Gastrocnemius medialis (tissue), 4 donors: Measurements from ENCODE around the gene WDR31. TPM values are rescaled to one million over a fixed set of nuclear protein-coding genes. Genes with fewer than 3 reads are reported as not detected.

Experiments
- ATAC-seq, 2 donors: fragments of 150-250 bp; one replicate each; pipeline ENCODE4 v1.9.1; 2016
- DNase-seq, 2 donors: peaks; one replicate each; pipeline ENCODE4 v3.0.0-alpha.2; 2019
- H3K27ac ChIP-seq, 4 donors: fragments of 200-600 bp; sonication (generic); 1 replicate in 1 of 4; 2 replicates in 3 of 4; pipeline ENCODE4 v1.5.1; 2016 to 2018; ENCODE audit warnings: mild to moderate bottlenecking in 2 of 4, moderate library complexity in 1 of 4
- H3K27me3 ChIP-seq, 3 donors: fragments of 200-600 bp; sonication (generic) in 2 of 3; 1 replicate in 1 of 3; 2 replicates in 2 of 3; pipeline versions ENCODE4 v1.5.1 to v1.6.0; 2016 to 2019; ENCODE audit warnings: mild to moderate bottlenecking in 1 of 3, moderate library complexity in 1 of 3
- H3K36me3 ChIP-seq, 2 donors: fragments of 200-600 bp; sonication (generic) in 1 of 2; one replicate each; pipeline ENCODE4 v1.5.1; 2017 to 2018
- H3K4me1 ChIP-seq, 2 donors: fragments of 200-600 bp; sonication (generic) in 1 of 2; one replicate each; pipeline ENCODE4 v1.5.1; 2016 to 2017; ENCODE audit warnings: mild to moderate bottlenecking in 2 of 2
- H3K4me3 ChIP-seq, 4 donors: fragments of 200-600 bp; sonication (generic) in 3 of 4; 1 replicate in 1 of 4; 2 replicates in 3 of 4; pipeline ENCODE4 v1.5.1; 2016 to 2019; ENCODE audit warnings: mild to moderate bottlenecking in 2 of 4
- H3K9me3 ChIP-seq, 3 donors: fragments of 200-600 bp; sonication (generic) in 2 of 3; 1 replicate in 1 of 3; 2 replicates in 2 of 3; pipeline ENCODE4 v1.5.1; 2016 to 2019
- POLR2A ChIP-seq, 2 donors: fragments of 450-650 bp; IDR thresholded peaks; one replicate each; pipeline ENCODE4 v1.6.1; 2017; ENCODE audit warnings: antibody characterized with exemption in 2 of 2, mild to moderate bottlenecking in 2 of 2, moderate library complexity in 2 of 2
- in situ Hi-C, 4 donors: fragments of 200-750 bp; cut with MboI; loops; one replicate each; pipeline versions ENCODE4 v1.15.0 to v1.8.0; 2017; ENCODE audit warnings: low sequenced_read_pairs in 4 of 4
- intact Hi-C: fragments of 100-400 bp; cut with DNase I; formaldehyde crosslinking; loops from one replicate; pipeline ENCODE4 v1.15.1; 2023; ENCODE audit warnings: low total_unique reads
- total RNA-seq, 4 donors: library from RNA; depleted of rRNA; stranded (reverse); fragments of >200 nt; gene quantifications; one replicate each; pipeline versions ENCODE4 v1.1.0 to v1.2.3, GENCODE V29; 2016
- TF ChIP-seq, protein P1 (sequence below), 5 experiments: fragments of 450-650 bp in 3 of 5; fragments of 200-600 bp in 2 of 5; sonication (generic) in 2 of 5; IDR thresholded peaks in 4 of 5; conservative IDR thresholded peaks in 1 of 5; 1 replicate in 4 of 5; 2 replicates in 1 of 5; pipeline ENCODE4 v1.5.1; 2016 to 2019; ENCODE audit warnings: antibody characterized with exemption in 5 of 5, mild to moderate bottlenecking in 3 of 5, moderate library complexity in 3 of 5

Gene WDR31
- total RNA-seq, 4 donors from 2014 or later, result 0.29 to 1.1 (median 0.36) TPM; not detected in 1

DNA sequence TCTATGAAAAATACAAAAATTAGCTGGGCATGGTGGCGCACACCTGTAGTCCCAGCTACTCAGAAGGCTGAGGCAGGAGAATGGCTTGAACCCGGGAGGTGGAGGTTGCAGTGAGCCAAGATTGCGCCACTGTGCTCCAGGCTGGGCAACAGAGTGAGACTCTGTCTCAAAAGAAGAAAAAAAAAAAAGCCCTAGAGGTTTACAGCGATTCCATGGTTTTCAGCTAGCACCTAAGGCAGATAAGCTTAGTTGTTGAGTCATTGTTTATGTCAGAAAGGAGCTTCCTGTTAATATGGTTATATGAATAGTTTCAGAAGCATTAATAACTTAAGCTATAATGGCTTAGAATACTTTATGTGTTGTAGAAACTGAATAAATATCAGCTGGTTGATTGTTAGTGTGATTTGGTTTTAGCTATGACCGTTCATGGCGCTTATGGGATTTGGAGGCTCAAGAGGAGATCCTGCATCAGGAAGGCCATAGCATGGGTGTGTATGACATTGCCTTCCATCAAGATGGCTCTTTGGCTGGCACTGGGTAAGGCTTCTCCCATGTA is 49.9 kb downstream of the WDR31 start:
- no peaks in the 10 kb centered on the region for H3K9me3 ChIP-seq
- in situ Hi-C loops (no loop called here), intact Hi-C loops (no loop called here)
- no peaks in the 10 kb centered on the region for H3K4me1 ChIP-seq
- no peak for DNase-seq
- TF ChIP-seq, protein P1, sequence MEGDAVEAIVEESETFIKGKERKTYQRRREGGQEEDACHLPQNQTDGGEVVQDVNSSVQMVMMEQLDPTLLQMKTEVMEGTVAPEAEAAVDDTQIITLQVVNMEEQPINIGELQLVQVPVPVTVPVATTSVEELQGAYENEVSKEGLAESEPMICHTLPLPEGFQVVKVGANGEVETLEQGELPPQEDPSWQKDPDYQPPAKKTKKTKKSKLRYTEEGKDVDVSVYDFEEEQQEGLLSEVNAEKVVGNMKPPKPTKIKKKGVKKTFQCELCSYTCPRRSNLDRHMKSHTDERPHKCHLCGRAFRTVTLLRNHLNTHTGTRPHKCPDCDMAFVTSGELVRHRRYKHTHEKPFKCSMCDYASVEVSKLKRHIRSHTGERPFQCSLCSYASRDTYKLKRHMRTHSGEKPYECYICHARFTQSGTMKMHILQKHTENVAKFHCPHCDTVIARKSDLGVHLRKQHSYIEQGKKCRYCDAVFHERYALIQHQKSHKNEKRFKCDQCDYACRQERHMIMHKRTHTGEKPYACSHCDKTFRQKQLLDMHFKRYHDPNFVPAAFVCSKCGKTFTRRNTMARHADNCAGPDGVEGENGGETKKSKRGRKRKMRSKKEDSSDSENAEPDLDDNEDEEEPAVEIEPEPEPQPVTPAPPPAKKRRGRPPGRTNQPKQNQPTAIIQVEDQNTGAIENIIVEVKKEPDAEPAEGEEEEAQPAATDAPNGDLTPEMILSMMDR (IDR thresholded peaks at IDR 0.05 in 4 of 5, conservative IDR thresholded peaks at IDR 0.05 in 1 of 5), result no peak
- TF ChIP-seq POLR2A (IDR thresholded peaks at IDR 0.05), result no peak
- H3K27me3 ChIP-seq, result no peaks in the 10 kb centered on the region
- no peak overlapping the region for H3K4me3 ChIP-seq
- no peak for ATAC-seq
- peaks cover 0 to 87% of the 10 kb centered on the region in 2 donors for H3K36me3 ChIP-seq
- no peak overlapping the region for H3K27ac ChIP-seq

DNA sequence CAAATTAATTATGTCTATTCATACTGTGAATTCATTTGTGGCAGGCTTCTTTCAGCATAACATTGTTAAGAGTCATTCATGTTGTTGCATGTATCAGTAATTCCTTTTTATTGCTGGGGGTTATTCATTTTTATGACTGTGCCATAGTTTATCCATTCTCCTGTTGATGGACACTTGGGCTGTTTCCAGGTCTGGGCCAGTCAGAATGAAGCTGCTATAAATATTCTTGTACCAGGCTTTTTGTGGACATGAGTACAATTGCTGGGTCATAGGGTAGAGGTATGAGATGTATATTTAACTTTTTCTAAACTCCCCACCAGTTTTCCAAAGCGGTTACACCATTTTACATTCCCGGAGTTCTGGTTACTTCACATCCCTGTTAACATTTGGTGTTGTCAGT is 51.0 kb downstream of the WDR31 start:
- in situ Hi-C loops, result no loop called here
- H3K27ac ChIP-seq, result no peak overlapping the region

DNA sequence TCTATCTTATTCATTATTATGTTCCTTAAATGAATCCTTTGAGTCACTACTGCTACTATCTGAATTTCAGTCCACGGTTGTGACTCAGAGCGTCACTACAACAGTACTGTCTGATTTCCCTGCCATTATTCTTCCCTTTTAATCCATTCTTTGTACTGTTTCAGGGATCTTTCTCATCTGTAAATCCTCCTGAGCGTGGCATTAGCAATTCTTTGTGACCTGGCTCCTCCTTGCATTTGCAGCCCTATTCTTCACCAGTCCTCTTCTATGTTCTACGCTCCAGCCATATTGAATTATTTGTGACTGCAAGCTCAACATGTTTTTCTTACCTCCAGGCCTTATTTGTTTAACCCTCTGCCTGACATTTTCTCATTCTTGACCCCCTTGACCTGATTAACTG is 58.7 kb downstream of the WDR31 start:
- H3K9me3 ChIP-seq, result no peaks in the 10 kb centered on the region
- in situ Hi-C loops (no loop called here), intact Hi-C loops (no loop called here)
- H3K27ac ChIP-seq, result no peak overlapping the region
- no peaks in the 10 kb centered on the region for H3K27me3 ChIP-seq
- ATAC-seq (no peak), DNase-seq (no peak)
- peaks cover 3 to 6% of the 10 kb centered on the region in 2 donors for H3K4me1 ChIP-seq
- H3K36me3 ChIP-seq, result peaks cover 6 to 97% of the 10 kb centered on the region in 2 donors
- H3K4me3 ChIP-seq, result no peak overlapping the region
- no peak for TF ChIP-seq POLR2A (IDR thresholded peaks at IDR 0.05)
- TF ChIP-seq, protein P1 (IDR thresholded peaks at IDR 0.05 in 4 of 5, conservative IDR thresholded peaks at IDR 0.05 in 1 of 5), result no peak

More for the DNA sequence above, 51.0 kb downstream of the WDR31 start:
- intact Hi-C loops, result loop anchor here (5.0 kb wide), 1 partner anchor 903 kb away; no protein-coding TSS in a partner anchor
- H3K27me3 ChIP-seq, result no peaks in the 10 kb centered on the region
- H3K4me1 ChIP-seq, result no peaks in the 10 kb centered on the region
- H3K36me3 ChIP-seq, result peaks cover 0 to 98% of the 10 kb centered on the region in 2 donors
- DNase-seq, result no peak
- no peak for TF ChIP-seq POLR2A (IDR thresholded peaks at IDR 0.05)
- TF ChIP-seq, protein P1 (IDR thresholded peaks at IDR 0.05 in 4 of 5, conservative IDR thresholded peaks at IDR 0.05 in 1 of 5), result no peak
- no peak overlapping the region for H3K4me3 ChIP-seq
- H3K9me3 ChIP-seq, result no peaks in the 10 kb centered on the region
- ATAC-seq, result no peak

DNA sequence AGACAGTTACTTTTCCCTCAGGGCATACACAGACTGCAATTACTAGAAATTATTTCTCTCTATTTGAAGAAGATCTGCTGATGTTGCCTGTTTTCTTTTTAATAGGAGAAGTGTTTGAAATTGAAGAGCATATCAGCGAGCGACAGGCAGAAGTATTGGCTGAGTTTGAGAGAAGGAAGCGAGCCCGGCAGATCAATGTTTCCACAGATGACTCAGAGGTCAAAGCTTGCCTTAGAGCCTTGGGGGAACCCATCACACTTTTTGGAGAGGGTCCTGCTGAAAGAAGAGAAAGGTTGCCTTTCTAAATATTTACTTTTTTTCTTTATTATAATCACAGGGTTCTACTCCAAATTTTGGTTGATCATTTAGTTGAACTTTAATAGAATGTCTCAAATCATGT is 61.2 kb downstream of the WDR31 start:
- H3K27ac ChIP-seq, result no peak overlapping the region
- no peaks in the 10 kb centered on the region for H3K27me3 ChIP-seq
- H3K36me3 ChIP-seq, result peaks cover 6 to 71% of the 10 kb centered on the region in 2 donors
- in situ Hi-C loops, result loop anchor here in 3 of 4 donors (10.0 kb wide), 3 partner anchors 64 to 376 kb away; partner anchors contain the start of gene ALAD (in 2 of the 3)
- intact Hi-C loops, result loop anchor here (5.0 to 10.0 kb wide), 3 partner anchors 167 to 1794 kb away; partner anchors contain the start of genes ECPAS and ZFP37
- TF ChIP-seq, protein P1 (IDR thresholded peaks at IDR 0.05 in 4 of 5, conservative IDR thresholded peaks at IDR 0.05 in 1 of 5), result no peak
- no peak for TF ChIP-seq POLR2A (IDR thresholded peaks at IDR 0.05)
- H3K9me3 ChIP-seq, result no peaks in the 10 kb centered on the region
- ATAC-seq, result no peak
- peaks cover 12 to 17% of the 10 kb centered on the region in 2 donors for H3K4me1 ChIP-seq
- no peak for DNase-seq
- H3K4me3 ChIP-seq, result no peak overlapping the region
